ENCODE measurements around the gene ZNF839. TPM values are rescaled to one million over a fixed set of nuclear protein-coding genes. Genes with fewer than 3 reads are reported as not detected.

Gene ZNF839
- polyA plus RNA-seq, 2 of the 4 experiments (the other 2 are of a cell fraction), result 6.0 to 10.8 TPM

DNA sequence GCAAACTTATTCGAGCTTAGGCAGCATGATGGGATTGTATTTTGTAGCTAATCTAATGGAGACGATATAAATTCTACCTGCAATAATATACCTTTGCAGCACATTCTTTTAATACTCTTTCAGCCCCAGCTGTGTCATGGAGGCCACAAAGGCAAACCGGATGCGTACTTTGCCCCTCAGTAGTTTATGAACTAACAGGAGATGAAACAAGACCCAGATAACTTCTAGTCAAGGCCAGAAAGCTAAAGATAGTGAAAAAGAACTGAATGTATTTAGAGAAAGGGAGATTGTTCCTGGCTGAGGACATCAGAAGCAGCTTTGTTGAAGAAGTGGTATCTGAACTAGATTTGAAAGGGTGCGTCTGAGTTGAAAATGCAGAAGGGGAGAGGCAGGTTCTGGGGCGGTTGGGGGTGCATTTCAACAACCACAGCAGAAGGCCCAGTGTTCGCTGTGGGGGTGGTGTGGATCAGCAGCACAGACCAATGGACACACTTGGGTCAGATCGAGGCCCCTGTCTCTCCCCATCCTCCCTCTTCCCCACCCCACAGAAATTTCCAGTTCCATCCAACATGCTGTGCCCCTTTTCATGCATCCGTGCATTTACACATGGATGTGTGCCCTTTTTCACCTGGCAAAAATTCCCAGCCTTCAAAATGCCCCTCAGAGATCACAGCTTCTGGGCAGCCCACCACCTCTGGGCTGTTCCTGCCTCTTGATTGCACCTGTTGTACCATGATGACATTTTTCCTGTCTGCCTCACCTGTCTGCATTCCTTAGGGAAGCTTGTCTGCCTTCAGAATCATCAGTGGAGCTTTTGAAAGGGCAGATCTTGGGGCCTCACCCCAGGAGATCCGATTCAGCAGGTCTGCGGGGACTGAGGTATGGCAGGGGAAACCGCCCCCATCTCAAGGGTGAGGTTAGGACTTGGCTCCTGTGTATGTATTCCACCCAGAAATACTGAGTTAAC, 2.2 kb downstream of the ZNF839 start:
- Histone ChIP-seq H3K9me3 (no peaks in the 10 kb centered on the region), H3K4me3 (no peak overlapping the region), H3K27ac (no peak overlapping the region), H3K4me1 (peaks cover 33% of the 10 kb centered on the region), H3K4me2 (no peak overlapping the region)
- 91% methylated on average over 12 of the region's 12 CpGs for WGBS (ENCODE audit: missing lambda C conversion rate)
- DNase-seq (ENCODE audit: low read depth in 1 of 2, low spot score in 1 of 2) (no peak), ATAC-seq (no peak), FAIRE-seq (no peak)
- TF ChIP-seq HOXB13 (CRISPR knock-in tag; IDR thresholded peaks at IDR 0.05; ENCODE audit: low read depth) (no peak), CBX8 (IDR thresholded peaks at IDR 0.05) (no peak), ZC3H11A (IDR thresholded peaks at IDR 0.05) (no peak), CHD4 (IDR thresholded peaks at IDR 0.05; ENCODE audit: borderline replicate concordance) (no peak), KDM1A (IDR thresholded peaks at IDR 0.05; ENCODE audit: low read depth) (no peak), TP53 (CRISPR knock-in tag; IDR thresholded peaks at IDR 0.05) (no peak), HOXA7 (CRISPR knock-in tag; IDR thresholded peaks at IDR 0.05) (no peak), MAFK (IDR thresholded peaks at IDR 0.05; ENCODE audit: partially characterized antibody) (no peak), FOXS1 (CRISPR knock-in tag; IDR thresholded peaks at IDR 0.05) (no peak), POLR2AphosphoS2 (conservative IDR thresholded peaks at IDR 0.05; ENCODE audit: low read length) (no peak), RCOR1 (IDR thresholded peaks at IDR 0.05; ENCODE audit: low read depth, low read length) (no peak), FOSB (CRISPR knock-in tag; IDR thresholded peaks at IDR 0.05) (no peak), EHMT2 (IDR thresholded peaks at IDR 0.05; ENCODE audit: low read depth) (no peak), MYC (IDR thresholded peaks at IDR 0.05; ENCODE audit: borderline replicate concordance, low read length) (no peak)
- TF ChIP-seq, protein P1, sequence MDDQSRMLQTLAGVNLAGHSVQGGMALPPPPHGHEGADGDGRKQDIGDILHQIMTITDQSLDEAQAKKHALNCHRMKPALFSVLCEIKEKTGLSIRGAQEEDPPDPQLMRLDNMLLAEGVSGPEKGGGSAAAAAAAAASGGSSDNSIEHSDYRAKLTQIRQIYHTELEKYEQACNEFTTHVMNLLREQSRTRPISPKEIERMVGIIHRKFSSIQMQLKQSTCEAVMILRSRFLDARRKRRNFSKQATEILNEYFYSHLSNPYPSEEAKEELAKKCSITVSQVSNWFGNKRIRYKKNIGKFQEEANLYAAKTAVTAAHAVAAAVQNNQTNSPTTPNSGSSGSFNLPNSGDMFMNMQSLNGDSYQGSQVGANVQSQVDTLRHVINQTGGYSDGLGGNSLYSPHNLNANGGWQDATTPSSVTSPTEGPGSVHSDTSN (IDR thresholded peaks at IDR 0.05), result no peak
- TF ChIP-seq, protein P2, sequence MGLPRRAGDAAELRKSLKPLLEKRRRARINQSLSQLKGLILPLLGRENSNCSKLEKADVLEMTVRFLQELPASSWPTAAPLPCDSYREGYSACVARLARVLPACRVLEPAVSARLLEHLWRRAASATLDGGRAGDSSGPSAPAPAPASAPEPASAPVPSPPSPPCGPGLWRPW (IDR thresholded peaks at IDR 0.05), result no peak
- TF ChIP-seq, protein P3, sequence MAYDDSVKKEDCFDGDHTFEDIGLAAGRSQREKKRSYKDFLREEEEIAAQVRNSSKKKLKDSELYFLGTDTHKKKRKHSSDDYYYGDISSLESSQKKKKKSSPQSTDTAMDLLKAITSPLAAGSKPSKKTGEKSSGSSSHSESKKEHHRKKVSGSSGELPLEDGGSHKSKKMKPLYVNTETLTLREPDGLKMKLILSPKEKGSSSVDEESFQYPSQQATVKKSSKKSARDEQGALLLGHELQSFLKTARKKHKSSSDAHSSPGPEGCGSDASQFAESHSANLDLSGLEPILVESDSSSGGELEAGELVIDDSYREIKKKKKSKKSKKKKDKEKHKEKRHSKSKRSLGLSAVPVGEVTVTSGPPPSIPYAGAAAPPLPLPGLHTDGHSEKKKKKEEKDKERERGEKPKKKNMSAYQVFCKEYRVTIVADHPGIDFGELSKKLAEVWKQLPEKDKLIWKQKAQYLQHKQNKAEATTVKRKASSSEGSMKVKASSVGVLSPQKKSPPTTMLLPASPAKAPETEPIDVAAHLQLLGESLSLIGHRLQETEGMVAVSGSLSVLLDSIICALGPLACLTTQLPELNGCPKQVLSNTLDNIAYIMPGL (CRISPR knock-in tag; IDR thresholded peaks at IDR 0.05; ENCODE audit: borderline replicate concordance), result no peak
- TF ChIP-seq, protein P4, sequence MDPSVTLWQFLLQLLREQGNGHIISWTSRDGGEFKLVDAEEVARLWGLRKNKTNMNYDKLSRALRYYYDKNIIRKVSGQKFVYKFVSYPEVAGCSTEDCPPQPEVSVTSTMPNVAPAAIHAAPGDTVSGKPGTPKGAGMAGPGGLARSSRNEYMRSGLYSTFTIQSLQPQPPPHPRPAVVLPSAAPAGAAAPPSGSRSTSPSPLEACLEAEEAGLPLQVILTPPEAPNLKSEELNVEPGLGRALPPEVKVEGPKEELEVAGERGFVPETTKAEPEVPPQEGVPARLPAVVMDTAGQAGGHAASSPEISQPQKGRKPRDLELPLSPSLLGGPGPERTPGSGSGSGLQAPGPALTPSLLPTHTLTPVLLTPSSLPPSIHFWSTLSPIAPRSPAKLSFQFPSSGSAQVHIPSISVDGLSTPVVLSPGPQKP (IDR thresholded peaks at IDR 0.05; ENCODE audit: low read depth, low read length), result no peak
- TF ChIP-seq, protein P5, sequence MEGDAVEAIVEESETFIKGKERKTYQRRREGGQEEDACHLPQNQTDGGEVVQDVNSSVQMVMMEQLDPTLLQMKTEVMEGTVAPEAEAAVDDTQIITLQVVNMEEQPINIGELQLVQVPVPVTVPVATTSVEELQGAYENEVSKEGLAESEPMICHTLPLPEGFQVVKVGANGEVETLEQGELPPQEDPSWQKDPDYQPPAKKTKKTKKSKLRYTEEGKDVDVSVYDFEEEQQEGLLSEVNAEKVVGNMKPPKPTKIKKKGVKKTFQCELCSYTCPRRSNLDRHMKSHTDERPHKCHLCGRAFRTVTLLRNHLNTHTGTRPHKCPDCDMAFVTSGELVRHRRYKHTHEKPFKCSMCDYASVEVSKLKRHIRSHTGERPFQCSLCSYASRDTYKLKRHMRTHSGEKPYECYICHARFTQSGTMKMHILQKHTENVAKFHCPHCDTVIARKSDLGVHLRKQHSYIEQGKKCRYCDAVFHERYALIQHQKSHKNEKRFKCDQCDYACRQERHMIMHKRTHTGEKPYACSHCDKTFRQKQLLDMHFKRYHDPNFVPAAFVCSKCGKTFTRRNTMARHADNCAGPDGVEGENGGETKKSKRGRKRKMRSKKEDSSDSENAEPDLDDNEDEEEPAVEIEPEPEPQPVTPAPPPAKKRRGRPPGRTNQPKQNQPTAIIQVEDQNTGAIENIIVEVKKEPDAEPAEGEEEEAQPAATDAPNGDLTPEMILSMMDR (IDR thresholded peaks at IDR 0.05), result no peak
- POLR2A ChIA-PET, result interaction anchor here (1.1 kb wide), 1 partner anchor 41 kb away, joined by 3 read pairs; the partner anchor contains the start of genes CINP and TECPR2
- CTCF ChIA-PET, result interaction anchor here (0.6 to 8.8 kb wide), 9 partner anchors 13 to 362 kb away, joined by 3 to 100 read pairs (median 3); partner anchors contain the start of genes CINP and TECPR2
